ENCODE results near the gene CEACAM21.

The CEACAM21 gene

DNA sequence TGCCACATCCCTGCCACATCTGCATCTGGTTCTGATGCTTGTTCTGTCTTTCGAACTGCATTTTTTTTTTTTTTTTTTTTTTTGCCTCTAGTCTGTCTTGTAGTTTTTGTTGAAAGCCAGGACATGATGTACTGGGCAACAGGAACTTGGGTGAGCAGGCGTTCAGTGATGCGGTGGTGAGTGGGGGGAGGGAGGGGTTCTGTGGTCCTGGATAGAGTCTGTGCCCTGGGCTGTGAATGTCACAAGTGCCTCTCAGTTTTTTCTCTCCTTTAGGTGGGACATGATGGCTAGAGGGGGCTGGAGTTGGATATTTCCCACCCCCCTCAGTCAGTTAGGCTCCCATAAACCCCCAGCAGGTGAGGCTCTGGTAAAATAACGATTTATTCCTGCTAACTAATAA, 47.4 kb downstream of the CEACAM21 start:
- ChIA-PET CTCF (no interaction called here), POLR2A (no interaction called here)
- DNase-seq (ENCODE audit: extremely low spot score): no peak
- TF ChIP-seq, protein P1, sequence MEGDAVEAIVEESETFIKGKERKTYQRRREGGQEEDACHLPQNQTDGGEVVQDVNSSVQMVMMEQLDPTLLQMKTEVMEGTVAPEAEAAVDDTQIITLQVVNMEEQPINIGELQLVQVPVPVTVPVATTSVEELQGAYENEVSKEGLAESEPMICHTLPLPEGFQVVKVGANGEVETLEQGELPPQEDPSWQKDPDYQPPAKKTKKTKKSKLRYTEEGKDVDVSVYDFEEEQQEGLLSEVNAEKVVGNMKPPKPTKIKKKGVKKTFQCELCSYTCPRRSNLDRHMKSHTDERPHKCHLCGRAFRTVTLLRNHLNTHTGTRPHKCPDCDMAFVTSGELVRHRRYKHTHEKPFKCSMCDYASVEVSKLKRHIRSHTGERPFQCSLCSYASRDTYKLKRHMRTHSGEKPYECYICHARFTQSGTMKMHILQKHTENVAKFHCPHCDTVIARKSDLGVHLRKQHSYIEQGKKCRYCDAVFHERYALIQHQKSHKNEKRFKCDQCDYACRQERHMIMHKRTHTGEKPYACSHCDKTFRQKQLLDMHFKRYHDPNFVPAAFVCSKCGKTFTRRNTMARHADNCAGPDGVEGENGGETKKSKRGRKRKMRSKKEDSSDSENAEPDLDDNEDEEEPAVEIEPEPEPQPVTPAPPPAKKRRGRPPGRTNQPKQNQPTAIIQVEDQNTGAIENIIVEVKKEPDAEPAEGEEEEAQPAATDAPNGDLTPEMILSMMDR (IDR thresholded peaks at IDR 0.05; ENCODE audit: control extremely low read depth, extremely low read depth, low read depth, missing control alignments): no peak

DNA sequence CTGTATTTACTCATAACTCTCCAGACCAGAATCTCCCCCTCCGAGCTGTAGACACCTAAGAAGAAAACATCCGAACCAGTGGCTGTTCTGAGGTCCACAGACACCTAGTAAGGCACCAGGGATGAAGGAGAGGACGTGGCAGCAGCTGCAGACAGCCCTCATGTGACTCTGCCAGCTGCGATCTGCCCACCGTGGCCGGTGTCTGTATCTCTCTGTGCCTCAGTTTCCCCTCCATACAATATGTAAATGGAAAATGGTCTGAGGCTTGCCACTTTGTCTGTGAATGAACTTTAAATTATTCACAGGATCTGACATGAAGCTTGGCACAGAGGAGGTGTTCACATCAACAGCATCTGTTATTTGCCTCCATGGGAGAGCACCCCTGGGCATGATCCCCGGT, 48.5 kb downstream of the CEACAM21 start:
- CTCF ChIA-PET: interaction anchor here (0.7 kb wide), 1 partner anchor 17 kb away, joined by 3 read pairs; no protein-coding TSS in a partner anchor
- DNase-seq (ENCODE audit: extremely low spot score): no peak
- TF ChIP-seq, protein P1 (IDR thresholded peaks at IDR 0.05; ENCODE audit: control extremely low read depth, extremely low read depth, low read depth, missing control alignments): no peak
- POLR2A ChIA-PET: no interaction called here

DNA sequence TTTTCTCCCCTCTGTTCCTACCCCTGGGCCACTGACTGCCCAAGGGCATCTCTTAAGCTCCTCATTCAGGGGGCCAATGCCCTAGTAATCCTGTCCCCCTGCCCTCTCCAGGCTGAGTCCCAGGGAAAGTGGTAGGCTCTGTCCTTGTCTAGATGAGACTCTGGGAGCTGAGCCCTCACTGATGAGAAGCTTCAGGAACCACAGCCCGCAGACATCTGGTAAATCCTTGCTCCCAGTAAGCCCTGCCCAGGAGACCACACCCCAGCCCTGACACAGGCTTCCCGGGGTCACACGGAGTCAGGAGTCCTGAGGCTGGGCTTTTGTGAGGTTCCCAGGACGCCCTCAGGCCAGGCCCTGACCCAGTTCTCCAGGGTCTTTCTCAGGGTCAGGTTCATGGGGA, 49.0 kb downstream of the CEACAM21 start:
- TF ChIP-seq, protein P1 (IDR thresholded peaks at IDR 0.05; ENCODE audit: control extremely low read depth, extremely low read depth, low read depth, missing control alignments): no peak
- ChIA-PET POLR2A (no interaction called here), CTCF (interaction anchor here (0.7 kb wide), 1 partner anchor 17 kb away, joined by 3 read pairs; no protein-coding TSS in a partner anchor)
- DNase-seq (ENCODE audit: extremely low spot score): no peak

DNA sequence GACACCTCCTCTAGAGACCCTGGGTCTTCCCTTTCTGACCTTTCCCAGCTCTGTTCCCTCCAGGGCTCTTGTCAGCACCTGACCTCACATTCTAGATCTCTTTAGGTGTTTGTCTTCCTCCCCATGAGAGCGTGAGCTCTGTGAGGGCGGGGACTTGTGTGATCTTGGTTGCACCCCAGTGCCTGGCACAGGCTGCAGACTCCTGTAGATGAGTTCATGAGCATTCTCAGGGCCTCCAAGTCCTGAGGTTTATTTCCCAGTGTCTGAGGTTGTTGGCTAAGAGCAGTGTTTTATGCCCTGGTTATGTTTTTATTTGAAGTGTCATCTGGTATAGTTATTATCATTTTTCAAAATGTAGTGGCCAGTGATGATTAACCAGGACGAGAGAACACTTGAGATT, 50.3 kb downstream of the CEACAM21 start:
- ChIA-PET CTCF (no interaction called here), POLR2A (no interaction called here)
- TF ChIP-seq, protein P1 (IDR thresholded peaks at IDR 0.05; ENCODE audit: control extremely low read depth, extremely low read depth, low read depth, missing control alignments): no peak
- DNase-seq (ENCODE audit: extremely low spot score): no peak

DNA sequence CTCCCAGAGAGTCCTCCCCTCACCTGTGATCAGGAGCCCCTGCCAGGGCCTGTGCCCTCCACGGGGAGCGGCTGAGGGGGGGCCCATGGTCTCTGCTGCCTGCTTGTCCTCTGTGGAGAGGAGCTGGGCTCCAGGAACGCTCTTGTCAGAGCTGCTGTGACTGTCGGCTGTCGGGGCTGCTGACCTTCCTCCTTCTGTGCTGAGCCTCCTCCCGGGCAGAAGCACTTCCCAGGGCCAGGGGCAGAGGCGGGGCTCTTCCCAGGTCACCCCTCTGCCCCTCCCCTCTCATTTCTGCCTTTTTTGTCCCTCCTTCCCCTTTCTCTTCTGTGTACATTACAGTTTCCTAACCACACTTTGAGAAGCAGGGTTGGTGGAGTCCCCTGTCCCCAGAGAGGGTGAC, 50.9 kb downstream of the CEACAM21 start, which contains the start of gene CEACAM4:
Gene CEACAM4, minus strand, starts transcription at position 198 of the 400 bp plus-strand sequence. Its CDS starts 111 bp downstream, at position 87.
- no peak for DNase-seq (ENCODE audit: extremely low spot score)
- POLR2A ChIA-PET: no interaction called here
- TF ChIP-seq, protein P1 (IDR thresholded peaks at IDR 0.05; ENCODE audit: control extremely low read depth, extremely low read depth, low read depth, missing control alignments): no peak
- CTCF ChIA-PET: no interaction called here

DNA sequence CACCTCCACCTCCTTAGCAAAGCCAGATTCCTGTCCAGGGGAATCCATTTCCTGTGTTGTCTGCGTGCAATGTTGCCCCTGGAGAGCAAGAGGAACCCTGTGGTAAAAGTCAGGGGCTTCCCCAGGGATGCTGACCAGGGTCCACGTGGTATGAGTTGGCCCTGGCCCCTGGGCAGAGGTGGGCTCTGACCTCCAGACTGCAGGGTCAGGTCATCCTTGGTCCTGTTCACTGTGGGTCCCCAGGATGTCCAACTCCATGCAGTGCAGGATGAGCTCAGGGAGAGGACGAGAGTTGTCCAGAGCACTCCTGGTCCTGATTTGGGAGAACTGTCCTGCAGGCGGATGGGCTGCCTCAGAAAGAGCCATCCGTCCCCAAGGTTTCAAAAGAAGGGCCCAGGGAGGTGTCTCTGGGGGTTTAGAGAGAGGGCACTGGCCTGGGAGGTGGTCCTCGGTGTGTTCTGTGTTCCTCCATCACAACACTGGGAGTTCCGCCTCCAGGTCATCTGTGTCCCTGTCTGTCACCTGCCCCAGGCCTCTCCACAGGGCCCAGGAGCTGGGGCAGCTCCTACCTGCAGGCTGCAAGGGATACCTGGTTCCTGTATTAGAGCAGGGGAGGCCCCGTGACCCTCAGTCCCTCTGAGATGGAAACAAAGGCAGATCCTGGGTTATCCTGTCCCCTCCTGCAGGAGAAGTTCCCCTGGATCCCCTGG, 52.2 kb downstream of the CEACAM21 start:
- ChIA-PET POLR2A (no interaction called here), CTCF (interaction anchor here (1.1 kb wide), 1 partner anchor 13 kb away, joined by 3 read pairs; no protein-coding TSS in a partner anchor)
- DNase-seq (ENCODE audit: extremely low spot score): no peak
- TF ChIP-seq, protein P1 (IDR thresholded peaks at IDR 0.05; ENCODE audit: control extremely low read depth, extremely low read depth, low read depth, missing control alignments): no peak

All from GM10248 (cell line).